Measurements from ENCODE around the gene HHAT. TPM values are rescaled to one million over a fixed set of nuclear protein-coding genes. Genes with fewer than 3 reads are reported as not detected.

The HHAT gene
- total RNA-seq, 2 donors from 2014 or later, result 1.6 to 2.0 TPM

GRCh38 chr1:210456731-210457255 is 128.1 kb downstream of the HHAT start:
- no peak overlapping the region for H3K27ac ChIP-seq
- no peak overlapping the region for H3K4me3 ChIP-seq
- TF ChIP-seq CTCF (IDR thresholded peaks at IDR 0.05), result no peak
- no peaks in the 10 kb centered on the region for H3K36me3 ChIP-seq
- H3K9me3 ChIP-seq, result no peaks in the 10 kb centered on the region
- no peak for DNase-seq (ENCODE audit: low spot score)
- H3K27me3 ChIP-seq, result no peaks in the 10 kb centered on the region
- no peaks in the 10 kb centered on the region for H3K4me1 ChIP-seq

- DNase-seq (ENCODE audit: low spot score), result no peak
- Histone ChIP-seq H3K4me3 (no peak overlapping the region), H3K27me3 (no peaks in the 10 kb centered on the region), H3K27ac (no peak overlapping the region), H3K36me3 (no peaks in the 10 kb centered on the region), H3K4me1 (no peaks in the 10 kb centered on the region), H3K9me3 (no peaks in the 10 kb centered on the region)
- no peak for TF ChIP-seq CTCF (IDR thresholded peaks at IDR 0.05)
These were observed 128.9 kb downstream of the HHAT start for GRCh38 chr1:210457568-210457967.

GRCh38 chr1:210464519-210465039 is 135.9 kb downstream of the HHAT start:
- no peak for DNase-seq (ENCODE audit: low spot score)

DNA sequence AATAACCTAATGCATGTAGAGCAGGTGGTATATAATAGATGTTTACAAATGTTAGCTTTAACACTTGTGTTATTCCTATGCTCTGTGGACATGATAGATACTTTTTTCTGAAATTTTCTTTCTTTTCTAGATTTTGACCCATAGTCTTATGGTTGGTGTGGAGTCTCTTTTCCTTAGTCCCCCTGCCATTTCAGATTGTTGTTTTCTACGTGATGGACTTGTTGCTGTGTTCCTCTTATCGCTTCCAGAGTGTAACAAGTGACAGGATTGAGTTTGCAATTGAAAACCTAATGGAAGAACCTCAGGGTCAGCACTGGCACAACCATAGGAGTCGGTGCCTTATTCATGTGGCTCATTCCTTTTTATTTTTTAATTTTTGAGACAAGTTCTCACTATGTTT is 136.4 kb downstream of the HHAT start:
- Histone ChIP-seq H3K9me3 (no peaks in the 10 kb centered on the region), H3K4me3 (no peak overlapping the region), H3K27me3 (no peaks in the 10 kb centered on the region), H3K36me3 (no peaks in the 10 kb centered on the region), H3K27ac (no peak overlapping the region), H3K4me1 (no peaks in the 10 kb centered on the region)
- no peak for TF ChIP-seq CTCF (IDR thresholded peaks at IDR 0.05)
- no peak for DNase-seq (ENCODE audit: low spot score)

More at GRCh38 chr1:210464519-210465039, 135.9 kb downstream of the HHAT start:
- no peak overlapping the region for H3K4me3 ChIP-seq
- H3K4me1 ChIP-seq, result no peaks in the 10 kb centered on the region
- no peaks in the 10 kb centered on the region for H3K36me3 ChIP-seq
- H3K27me3 ChIP-seq, result no peaks in the 10 kb centered on the region
- TF ChIP-seq CTCF (IDR thresholded peaks at IDR 0.05), result no peak
- no peaks in the 10 kb centered on the region for H3K9me3 ChIP-seq
- no peak overlapping the region for H3K27ac ChIP-seq

- DNase-seq (ENCODE audit: low spot score), result no peak
- H3K4me3 ChIP-seq, result no peak overlapping the region
- no peak overlapping the region for H3K27ac ChIP-seq
- no peaks in the 10 kb centered on the region for H3K4me1 ChIP-seq
- no peaks in the 10 kb centered on the region for H3K27me3 ChIP-seq
- H3K9me3 ChIP-seq, result no peaks in the 10 kb centered on the region
- H3K36me3 ChIP-seq, result no peaks in the 10 kb centered on the region
- TF ChIP-seq CTCF (IDR thresholded peaks at IDR 0.05), result no peak
These were observed 138.8 kb downstream of the HHAT start for GRCh38 chr1:210467440-210468043.

GRCh38 chr1:210469441-210469840 is 140.7 kb downstream of the HHAT start:
- H3K36me3 ChIP-seq, result no peaks in the 10 kb centered on the region
- TF ChIP-seq CTCF (IDR thresholded peaks at IDR 0.05), result no peak
- no peak for DNase-seq (ENCODE audit: low spot score)

More at GRCh38 chr1:210469441-210469840, 140.7 kb downstream of the HHAT start:
- Histone ChIP-seq H3K4me3 (no peak overlapping the region), H3K27ac (no peak overlapping the region), H3K4me1 (no peaks in the 10 kb centered on the region), H3K27me3 (no peaks in the 10 kb centered on the region), H3K9me3 (no peaks in the 10 kb centered on the region)

Measured in right atrium auricular region (tissue), 2 donors.